ENCODE data around the gene ACTL6A.

DNA sequence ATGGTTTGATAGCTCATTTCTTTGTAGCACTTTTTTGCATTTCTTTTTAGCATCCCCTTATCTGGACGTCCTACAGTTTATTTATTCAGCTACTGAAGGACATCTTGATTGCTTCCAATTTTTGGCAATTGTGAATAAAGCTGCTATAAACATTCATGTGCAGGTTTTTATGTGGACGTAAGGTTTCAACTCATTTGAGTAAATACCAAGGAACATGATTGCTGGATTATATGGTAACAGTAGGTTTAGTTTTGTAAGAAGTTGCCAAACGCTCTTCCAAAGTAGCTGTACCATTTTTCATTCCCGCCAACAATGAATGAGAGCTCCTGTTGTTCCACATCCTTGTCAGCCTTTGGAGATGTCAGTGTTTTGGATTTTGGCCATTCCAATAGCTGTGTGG lies 29.5 kb upstream of the ACTL6A start:
- TF ChIP-seq, protein P1, sequence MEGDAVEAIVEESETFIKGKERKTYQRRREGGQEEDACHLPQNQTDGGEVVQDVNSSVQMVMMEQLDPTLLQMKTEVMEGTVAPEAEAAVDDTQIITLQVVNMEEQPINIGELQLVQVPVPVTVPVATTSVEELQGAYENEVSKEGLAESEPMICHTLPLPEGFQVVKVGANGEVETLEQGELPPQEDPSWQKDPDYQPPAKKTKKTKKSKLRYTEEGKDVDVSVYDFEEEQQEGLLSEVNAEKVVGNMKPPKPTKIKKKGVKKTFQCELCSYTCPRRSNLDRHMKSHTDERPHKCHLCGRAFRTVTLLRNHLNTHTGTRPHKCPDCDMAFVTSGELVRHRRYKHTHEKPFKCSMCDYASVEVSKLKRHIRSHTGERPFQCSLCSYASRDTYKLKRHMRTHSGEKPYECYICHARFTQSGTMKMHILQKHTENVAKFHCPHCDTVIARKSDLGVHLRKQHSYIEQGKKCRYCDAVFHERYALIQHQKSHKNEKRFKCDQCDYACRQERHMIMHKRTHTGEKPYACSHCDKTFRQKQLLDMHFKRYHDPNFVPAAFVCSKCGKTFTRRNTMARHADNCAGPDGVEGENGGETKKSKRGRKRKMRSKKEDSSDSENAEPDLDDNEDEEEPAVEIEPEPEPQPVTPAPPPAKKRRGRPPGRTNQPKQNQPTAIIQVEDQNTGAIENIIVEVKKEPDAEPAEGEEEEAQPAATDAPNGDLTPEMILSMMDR (IDR thresholded peaks at IDR 0.05), result no peak
- no peak for TF ChIP-seq POLR2A (IDR thresholded peaks at IDR 0.05)
